GM12878 (cell line): ENCODE results near the gene FFAR4. TPM values are rescaled to one million over a fixed set of nuclear protein-coding genes. Genes with fewer than 3 reads are reported as not detected.

ENCODE experiments used
- ATAC-seq: fragments of 200-7000 bp; cut with Tn5 transposase; 3 replicates; pipeline ENCODE4 v1.9.1; 2020; ENCODE audit warnings: mild to moderate bottlenecking, moderate library complexity
- BruUV-seq: library from RNA; stranded (reverse); fragments of 400-500 nt; replicated peaks from 2 replicates; lab custom pipeline; 2021; lab: Mats Ljungman, UMichigan
- CTCF ChIA-PET: fragments of 300-600 bp; sonication (Branson Sonifier 250); formaldehyde crosslinking; extraction: SDS; loops from one replicate; lab custom pipeline; 2021; ENCODE audit warnings: inconsistent platforms; lab: Yijun Ruan, JAX
- POLR2A ChIA-PET: fragments of 350-600 bp; formaldehyde crosslinking; extraction: SDS; loops from one replicate; lab custom pipeline; 2021; ENCODE audit warnings: inconsistent platforms; lab: Charles Lee
- RAD21 ChIA-PET: fragments of 300-600 bp; sonication (Branson Sonifier 250); formaldehyde crosslinking; loops from one replicate; lab custom pipeline; 2023; ENCODE audit warnings: antibody characterized with exemption; ENCODE audit not compliant: unreplicated experiment; lab: Charles Lee
- SMC1A ChIA-PET: fragments of 300-600 bp; sonication (Branson Sonifier 250); formaldehyde crosslinking; loops from one replicate; lab custom pipeline; 2023; ENCODE audit not compliant: unreplicated experiment, uncharacterized antibody; lab: Charles Lee
- DNase-seq: peaks from one replicate; pipeline ENCODE4 v3.0.0-alpha.2; 2011; ENCODE audit warnings: low read depth, low spot score
- FAIRE-seq: peaks from 3 replicates; lab custom pipeline; 2011; peaks lifted over from hg19 to GRCh38; lab: Jason Lieb, UNC
- H2AFZ ChIP-seq: 2 replicates; pipeline ENCODE4 v1.6.0; 2011; ENCODE audit warnings: low read depth, low read length, control low read depth; ENCODE audit not compliant: control insufficient read depth
- H3K27ac ChIP-seq: 2 replicates; pipeline ENCODE4 v1.5.1; 2011; ENCODE audit warnings: control low read depth; ENCODE audit not compliant: control insufficient read depth, insufficient read depth
- H3K27me3 ChIP-seq, 2 experiments: replicated peaks in 1 of 2; 2 replicates each; pipeline versions ENCODE4 v1.6.0 to v1.6.1; 2011; ENCODE audit warnings: low read length in 1 of 2; ENCODE audit not compliant: control insufficient read depth in 2 of 2, insufficient read depth in 2 of 2
- H3K36me3 ChIP-seq, 2 experiments: 2 replicates each; pipeline ENCODE4 v1.5.1; 2011; ENCODE audit warnings: low read length in 1 of 2; ENCODE audit not compliant: control insufficient read depth in 2 of 2, insufficient read depth in 2 of 2
- H3K4me1 ChIP-seq: 2 replicates; pipeline ENCODE4 v1.6.1; 2011; ENCODE audit warnings: mild to moderate bottlenecking, low read length, moderate library complexity, mixed read lengths; ENCODE audit not compliant: control insufficient read depth, insufficient read depth
- H3K4me2 ChIP-seq: 2 replicates; pipeline ENCODE4 v1.6.0; 2011; ENCODE audit warnings: control low read depth; ENCODE audit not compliant: control insufficient read depth, insufficient read depth
- H3K4me3 ChIP-seq: fragments of 200-600 bp; sonication (generic); 2 replicates; pipeline ENCODE4 v1.5.1; 2016
- H3K79me2 ChIP-seq: 2 replicates; pipeline ENCODE4 v1.6.0; 2011; ENCODE audit warnings: low read length; ENCODE audit not compliant: control insufficient read depth, insufficient read depth
- H3K9ac ChIP-seq: 2 replicates; pipeline ENCODE4 v1.8.0; 2011; ENCODE audit warnings: low read length, control low read depth, mixed read lengths; ENCODE audit not compliant: control insufficient read depth, insufficient read depth
- H3K9me3 ChIP-seq: replicated peaks from 3 replicates; pipeline ENCODE4 v1.5.1; 2011; ENCODE audit warnings: mild to moderate bottlenecking, low read length; ENCODE audit not compliant: control insufficient read depth, insufficient read depth
- H4K20me1 ChIP-seq: 2 replicates; pipeline ENCODE4 v1.6.0; 2011; ENCODE audit not compliant: control insufficient read depth, insufficient read depth
- ATF2 ChIP-seq: IDR thresholded peaks from 2 replicates; pipeline ENCODE4 v1.6.1; 2012; ENCODE audit warnings: low read length, inconsistent platforms
- CBX3 ChIP-seq: fragments of 200-600 bp; sonication (generic); IDR thresholded peaks from 2 replicates; pipeline ENCODE4 v1.6.1; 2016; ENCODE audit warnings: low read depth, borderline replicate concordance
- E2F4 ChIP-seq: IDR thresholded peaks from 2 replicates; pipeline ENCODE4 v1.6.1; 2012; ENCODE audit warnings: low read depth, low read length, improper control_type of control experiment
- EED ChIP-seq: sonication (generic); IDR thresholded peaks from 2 replicates; pipeline ENCODE4 v1.6.1; 2016; ENCODE audit warnings: antibody characterized with exemption, low read depth
- HSF1 ChIP-seq: fragments of 150-350 bp; IDR thresholded peaks from 2 replicates; pipeline ENCODE4 v1.6.1; 2014; ENCODE audit warnings: mild to moderate bottlenecking, low read depth, low read length
- IRF4 ChIP-seq: IDR thresholded peaks from 2 replicates; pipeline ENCODE4 v1.6.1; 2011; ENCODE audit warnings: low read depth, low read length
- JUND ChIP-seq: IDR thresholded peaks from 2 replicates; pipeline ENCODE4 v1.6.1; 2012; ENCODE audit warnings: low read depth, mild to moderate bottlenecking, low read length, improper control_type of control experiment, moderate library complexity
- MEF2A ChIP-seq: IDR thresholded peaks from 2 replicates; pipeline ENCODE4 v1.6.1; 2011; ENCODE audit warnings: low read depth, mild to moderate bottlenecking, low read length, moderate library complexity; ENCODE audit not compliant: insufficient read depth
- NFYA ChIP-seq: IDR thresholded peaks from 2 replicates; pipeline ENCODE4 v1.6.1; 2011; ENCODE audit warnings: low read depth, mild to moderate bottlenecking, low read length, improper control_type of control experiment, borderline replicate concordance
- PRDM15 ChIP-seq: fragments of 450-650 bp; formaldehyde crosslinking; IDR thresholded peaks from 2 replicates; pipeline ENCODE4 v1.4.0; 2020; ENCODE audit warnings: mild to moderate bottlenecking, moderate library complexity
- RAD21 ChIP-seq: IDR thresholded peaks from 2 replicates; pipeline ENCODE4 v1.6.1; 2011; ENCODE audit warnings: mild to moderate bottlenecking, low read depth, low read length, moderate library complexity; ENCODE audit not compliant: insufficient read depth
- RFX5 ChIP-seq: IDR thresholded peaks from 2 replicates; pipeline ENCODE4 v1.6.1; 2011; ENCODE audit warnings: low read depth, low read length, improper control_type of control experiment
- SIN3A ChIP-seq: IDR thresholded peaks from 2 replicates; pipeline ENCODE4 v1.6.1; 2012; ENCODE audit warnings: low read depth, low read length, improper control_type of control experiment
- SMARCA5 ChIP-seq: fragments of 450-650 bp; IDR thresholded peaks from 2 replicates; pipeline ENCODE4 v1.6.1; 2017; ENCODE audit warnings: mild to moderate bottlenecking
- SPI1 ChIP-seq: IDR thresholded peaks from 2 replicates; pipeline ENCODE4 v1.6.1; 2011; ENCODE audit warnings: low read depth, mild to moderate bottlenecking, low read length, moderate library complexity, borderline replicate concordance; ENCODE audit not compliant: insufficient read depth
- WGBS: methylation state at CpG from one replicate; pipeline ENCODE4 v1.1.6; 2016; ENCODE audit warnings: low lambda C conversion rate; ENCODE audit not compliant: insufficient replicate concordance, insufficient coverage; ENCODE audit errors: missing lambda C conversion rate; 5-methylcytosine and 5-hydroxymethylcytosine counted together
- in situ Hi-C: fragments of 300-500 bp; cut with MboI; formaldehyde crosslinking; loops from 9 replicates; pipeline ENCODE4 v1.14.3; 2018; ENCODE audit warnings: mixed read lengths
- intact Hi-C: fragments of 100-400 bp; cut with micrococcal nuclease; formaldehyde crosslinking; loops from one replicate; pipeline ENCODE4 v1.14.2; 2022; ENCODE audit not compliant: unreplicated experiment
- polyA plus RNA-seq, 11 experiments: library from polyadenylated mRNA; depleted of rRNA in 4 of 11; unstranded in 6 of 11; stranded (reverse) in 5 of 11; fragments of >200 nt; fragmentation: Nextera tagmentation in 4 of 11; fragmentation: Illumina TruSeq in 1 of 11; extraction: Ambion mirVana in 4 of 11; extraction: Trizol in 1 of 11; gene quantifications; 1 replicate in 1 of 11; 2 replicates in 10 of 11; pipeline versions ENCODE4 v1.2.1 to v1.2.3, GENCODE V29; 2011 to 2016; ENCODE audit warnings: inconsistent platforms in 2 of 11, missing spikeins in 2 of 11, low read depth in 1 of 11
- total RNA-seq, 4 experiments: library from RNA; depleted of rRNA in 3 of 4; stranded (reverse); fragments of >200 nt in 3 of 4; fragmentation: Illumina TruSeq in 1 of 4; extraction: Trizol in 1 of 4; gene quantifications; 2 replicates each; pipeline versions ENCODE4 v1.2.1 to v1.2.3, GENCODE V29; 2013 to 2021

The FFAR4 gene
- total and polyA plus RNA-seq, 10 of the 15 experiments (the other 5 are each of a cell fraction or from before 2014, with no cell fraction given): not detected

- no peak for TF ChIP-seq RAD21
- no peak for TF ChIP-seq MEF2A
- no peak for TF ChIP-seq RFX5
- TF ChIP-seq NFYA: no peak
- TF ChIP-seq SMARCA5: no peak
- TF ChIP-seq, all 136 proteins: peak for 0
Observed at GRCh38 chr10:93577565-93577964, 11.1 kb downstream of the FFAR4 start (continued).

GRCh38 chr10:93579089-93579488, 12.6 kb downstream of the FFAR4 start:
- BruUV-seq: no TSS peak
- H3K4me3 ChIP-seq: no peak overlapping the region
- intact Hi-C loops: no loop called here
- no peaks in the 10 kb centered on the region; the same call in 2 of the 3 replicates for H3K9me3 ChIP-seq
- ChIA-PET POLR2A (no interaction called here), RAD21 (no interaction called here), SMC1A (no interaction called here), CTCF (no interaction called here)
- FAIRE-seq (no peak), DNase-seq (no peak), ATAC-seq (no peak)
- no peaks in the 10 kb centered on the region for H3K4me1 ChIP-seq
- H3K36me3 ChIP-seq: no peaks in the 10 kb centered on the region
- H3K9ac ChIP-seq: no peak overlapping the region
- in situ Hi-C loops: no loop called here
- 35% methylated on average over 7 of the region's 7 CpGs for WGBS
- no peak overlapping the region for H3K4me2 ChIP-seq
- TF ChIP-seq SPI1: no peak
- no peak for TF ChIP-seq E2F4
- no peak for TF ChIP-seq IRF4
- no peak for TF ChIP-seq ATF2
- TF ChIP-seq JUND: no peak
- no peak for TF ChIP-seq PRDM15 (CRISPR knock-in tag)
- TF ChIP-seq CBX3: no peak
- no peak for TF ChIP-seq SIN3A
- no peak for TF ChIP-seq HSF1
- TF ChIP-seq EED: no peak
- no peak for TF ChIP-seq MEF2A
- no peaks in the 10 kb centered on the region for H3K79me2 ChIP-seq
- H2AFZ ChIP-seq: no peak overlapping the region
- H4K20me1 ChIP-seq: no peaks in the 10 kb centered on the region
- no peak overlapping the region for H3K27ac ChIP-seq
- H3K27me3 ChIP-seq: no peaks in the 10 kb centered on the region
